HG03039 (cell line): Measurements from ENCODE around the gene KCNK5.

ENCODE experiments used
- ATAC-seq: cut with Tn5 transposase; IDR thresholded peaks from one replicate; pipeline ENCODE4 v1.9.1; 2021; ENCODE audit warnings: mild to moderate bottlenecking, moderate library complexity; ENCODE audit not compliant: unreplicated experiment

KCNK5 gene

DNA sequence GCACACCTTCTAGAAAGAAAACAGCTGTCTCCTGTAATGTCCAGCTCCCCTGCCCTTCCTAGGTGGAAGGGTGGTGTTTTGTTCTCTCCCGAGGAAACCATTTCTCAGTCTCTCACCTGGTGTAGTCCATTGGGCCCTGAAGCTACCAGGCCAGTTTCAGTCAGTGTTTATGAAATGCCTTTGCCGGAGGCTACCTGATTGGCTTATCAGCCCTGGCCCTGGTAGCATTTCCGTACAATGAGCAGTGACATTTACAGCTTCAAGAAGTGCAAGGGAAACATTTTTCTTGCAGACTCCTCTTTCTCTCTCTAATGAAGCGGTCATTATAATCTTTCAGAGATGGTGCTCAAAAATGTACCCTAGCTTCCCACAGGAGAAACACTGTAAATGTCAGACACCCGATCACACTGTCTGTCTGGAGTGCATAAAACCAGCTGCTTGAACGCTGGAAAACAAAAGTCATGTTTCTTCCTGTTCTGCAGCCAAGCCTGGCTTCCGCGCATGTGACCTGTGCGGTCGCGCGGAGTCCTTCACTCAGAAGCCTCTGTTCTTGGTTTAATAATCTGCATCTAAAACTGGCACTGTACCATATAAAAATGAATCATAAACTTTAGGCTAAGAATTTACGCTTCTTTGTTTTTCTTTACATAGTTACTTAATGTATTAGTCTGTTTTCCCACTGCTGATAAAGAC, 85.9 kb downstream of the KCNK5 start:
- ATAC-seq, result no peak

DNA sequence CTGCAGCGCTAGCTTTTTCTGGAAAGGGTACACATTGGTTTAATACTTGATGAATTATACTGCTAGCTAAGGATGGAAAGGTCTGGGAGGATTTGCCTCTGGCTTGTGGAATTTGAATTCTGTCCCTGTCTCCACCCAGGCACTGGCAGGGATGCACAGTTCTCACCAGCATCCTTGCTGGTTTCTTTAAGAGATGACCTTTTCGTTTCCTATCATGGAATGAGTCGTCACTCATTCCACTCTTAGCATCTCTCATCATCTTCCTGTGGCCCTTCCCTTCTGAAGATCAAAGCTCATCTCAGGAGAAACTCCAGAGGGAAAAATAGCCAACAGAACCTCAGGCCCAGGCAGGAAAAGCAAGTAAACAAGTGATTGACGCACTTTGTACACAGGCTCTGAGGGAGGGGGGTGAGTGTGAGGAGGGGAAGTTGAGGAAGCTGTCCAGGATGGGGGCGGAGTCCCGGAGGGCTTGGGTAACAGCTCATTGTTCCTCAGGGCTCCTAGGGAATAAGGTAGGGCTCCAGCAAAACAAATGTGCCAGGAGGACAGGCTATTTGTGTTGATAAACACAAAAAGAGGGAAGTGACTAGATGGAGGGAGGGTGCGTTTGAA, 88.6 kb downstream of the KCNK5 start:
- no peak for ATAC-seq
